Measurements from ENCODE around the gene BCAS3. TPM values are rescaled to one million over a fixed set of nuclear protein-coding genes. Genes with fewer than 3 reads are reported as not detected.

The BCAS3 gene
- total and polyA plus RNA-seq, 5 donors from 2014 or later = 29.7 to 59.1 (median 33.9) TPM

GRCh38 chr17:60900688-60901087, 223.0 kb downstream of the BCAS3 start:
- Mint-ChIP-seq H3K27ac (no peak overlapping the region), H3K27me3 (no peaks in the 10 kb centered on the region), H3K4me3 (no peak overlapping the region), H3K36me3 (peaks cover 24% of the 10 kb centered on the region), H3K4me1 (peaks cover 0 to 13% (median 2%) of the 10 kb centered on the region in 4 donors), H3K9me3 (peaks cover 2 to 15% (median 8%) of the 10 kb centered on the region in 7 donors)
- H3K36me3 ChIP-seq (ENCODE audit: control insufficient read depth, insufficient read depth, low read length) = peaks cover 4% of the 10 kb centered on the region
- no peaks in the 10 kb centered on the region for H3K27me3 ChIP-seq (ENCODE audit: control insufficient read depth, insufficient read depth, low read length)
- peaks cover 11 to 12% of the 10 kb centered on the region in 2 experiments for H3K9me3 ChIP-seq (ENCODE audit: control insufficient read depth in 2 of 2, low read length in 2 of 2)
- no peaks in the 10 kb centered on the region for H3K4me1 ChIP-seq (ENCODE audit: control insufficient read depth, insufficient read depth, low read length, poor library complexity, severe bottlenecking)
- no peak overlapping the region for H3K27ac ChIP-seq (ENCODE audit: insufficient read depth, low read length, poor library complexity, severe bottlenecking)
- ATAC-seq (ENCODE audit: low read depth in 2 of 2) (no peak), DNase-seq (no peak)
- H3K4me3 ChIP-seq (ENCODE audit: low read depth, low read length) = no peak overlapping the region

- Mint-ChIP-seq H3K4me1 (peaks cover 0 to 13% (median 2%) of the 10 kb centered on the region in 4 donors), H3K27me3 (no peaks in the 10 kb centered on the region), H3K9me3 (peaks cover 2 to 13% (median 8%) of the 10 kb centered on the region in 7 donors), H3K36me3 (peaks cover 25% of the 10 kb centered on the region), H3K4me3 (no peak overlapping the region), H3K27ac (no peak overlapping the region)
- peaks cover 4% of the 10 kb centered on the region for H3K36me3 ChIP-seq (ENCODE audit: control insufficient read depth, insufficient read depth, low read length)
- DNase-seq (no peak), ATAC-seq (ENCODE audit: low read depth in 2 of 2) (no peak)
- no peaks in the 10 kb centered on the region for H3K4me1 ChIP-seq (ENCODE audit: control insufficient read depth, insufficient read depth, low read length, poor library complexity, severe bottlenecking)
- H3K9me3 ChIP-seq (ENCODE audit: control insufficient read depth in 2 of 2, low read length in 2 of 2) = peaks cover 6 to 12% of the 10 kb centered on the region in 2 experiments
- no peak overlapping the region for H3K4me3 ChIP-seq (ENCODE audit: low read depth, low read length)
- no peak overlapping the region for H3K27ac ChIP-seq (ENCODE audit: insufficient read depth, low read length, poor library complexity, severe bottlenecking)
- H3K27me3 ChIP-seq (ENCODE audit: control insufficient read depth, insufficient read depth, low read length) = no peaks in the 10 kb centered on the region
These were observed 223.6 kb downstream of the BCAS3 start for GRCh38 chr17:60901242-60901641.

- Histone ChIP-seq H3K4me3 (ENCODE audit: low read depth, low read length) (no peak overlapping the region), H3K9me3 (ENCODE audit: control insufficient read depth in 2 of 2, low read length in 2 of 2) (peaks cover 5 to 8% of the 10 kb centered on the region in 2 experiments), H3K27ac (ENCODE audit: insufficient read depth, low read length, poor library complexity, severe bottlenecking) (no peak overlapping the region), H3K27me3 (ENCODE audit: control insufficient read depth, insufficient read depth, low read length) (no peaks in the 10 kb centered on the region), H3K4me1 (ENCODE audit: control insufficient read depth, insufficient read depth, low read length, poor library complexity, severe bottlenecking) (no peaks in the 10 kb centered on the region), H3K36me3 (ENCODE audit: control insufficient read depth, insufficient read depth, low read length) (peaks cover 4% of the 10 kb centered on the region)
- H3K4me1 Mint-ChIP-seq = peaks cover 0 to 9% (median 2%) of the 10 kb centered on the region in 4 donors
- H3K27ac Mint-ChIP-seq = no peak overlapping the region
- no peak for DNase-seq
- peaks cover under 1 to 10% (median 5%) of the 10 kb centered on the region in 7 donors for H3K9me3 Mint-ChIP-seq
- no peak overlapping the region for H3K4me3 Mint-ChIP-seq
- no peaks in the 10 kb centered on the region for H3K27me3 Mint-ChIP-seq
- peaks cover 20% of the 10 kb centered on the region for H3K36me3 Mint-ChIP-seq
- ATAC-seq (ENCODE audit: low read depth in 2 of 2) = no peak
These were observed 224.2 kb downstream of the BCAS3 start for GRCh38 chr17:60901806-60902205.

GRCh38 chr17:60902399-60902798, 224.7 kb downstream of the BCAS3 start:
- Histone ChIP-seq H3K27me3 (ENCODE audit: control insufficient read depth, insufficient read depth, low read length) (no peaks in the 10 kb centered on the region), H3K9me3 (ENCODE audit: control insufficient read depth in 2 of 2, low read length in 2 of 2) (peaks cover 0 to 2% of the 10 kb centered on the region in 2 experiments), H3K27ac (ENCODE audit: insufficient read depth, low read length, poor library complexity, severe bottlenecking) (no peak overlapping the region), H3K36me3 (ENCODE audit: control insufficient read depth, insufficient read depth, low read length) (peaks cover 4% of the 10 kb centered on the region), H3K4me1 (ENCODE audit: control insufficient read depth, insufficient read depth, low read length, poor library complexity, severe bottlenecking) (no peaks in the 10 kb centered on the region), H3K4me3 (ENCODE audit: low read depth, low read length) (no peak overlapping the region)
- H3K36me3 Mint-ChIP-seq = peaks cover 14% of the 10 kb centered on the region
- DNase-seq = no peak
- H3K9me3 Mint-ChIP-seq = peaks cover 0 to 5% (median under 1%) of the 10 kb centered on the region in 7 donors
- no peaks in the 10 kb centered on the region for H3K27me3 Mint-ChIP-seq
- H3K4me3 Mint-ChIP-seq = no peak overlapping the region
- ATAC-seq (ENCODE audit: low read depth in 2 of 2) = no peak
- H3K4me1 Mint-ChIP-seq = peaks cover 0 to 6% (median 2%) of the 10 kb centered on the region in 4 donors
- H3K27ac Mint-ChIP-seq = no peak overlapping the region

GRCh38 chr17:60904582-60904981, 226.9 kb downstream of the BCAS3 start:
- no peak for ATAC-seq (ENCODE audit: low read depth in 2 of 2)
- Histone ChIP-seq H3K27me3 (ENCODE audit: control insufficient read depth, insufficient read depth, low read length) (no peaks in the 10 kb centered on the region), H3K4me1 (ENCODE audit: control insufficient read depth, insufficient read depth, low read length, poor library complexity, severe bottlenecking) (no peaks in the 10 kb centered on the region), H3K27ac (ENCODE audit: insufficient read depth, low read length, poor library complexity, severe bottlenecking) (no peak overlapping the region), H3K9me3 (ENCODE audit: control insufficient read depth in 2 of 2, low read length in 2 of 2) (no peaks in the 10 kb centered on the region), H3K4me3 (ENCODE audit: low read depth, low read length) (no peak overlapping the region), H3K36me3 (ENCODE audit: control insufficient read depth, insufficient read depth, low read length) (peaks cover 4% of the 10 kb centered on the region)
- Mint-ChIP-seq H3K36me3 (peaks cover 14% of the 10 kb centered on the region), H3K27ac (no peak overlapping the region), H3K4me1 (peaks cover 0 to 1% (median 0%) of the 10 kb centered on the region in 4 donors), H3K27me3 (no peaks in the 10 kb centered on the region), H3K9me3 (no peaks in the 10 kb centered on the region), H3K4me3 (no peak overlapping the region)
- DNase-seq = no peak

GRCh38 chr17:60905709-60906108, 228.1 kb downstream of the BCAS3 start:
- H3K4me3 ChIP-seq (ENCODE audit: low read depth, low read length) = no peak overlapping the region
- no peaks in the 10 kb centered on the region for H3K27me3 ChIP-seq (ENCODE audit: control insufficient read depth, insufficient read depth, low read length)
- Mint-ChIP-seq H3K27ac (no peak overlapping the region), H3K4me3 (no peak overlapping the region), H3K9me3 (peaks cover 0 to 1% (median 0%) of the 10 kb centered on the region in 7 donors), H3K27me3 (no peaks in the 10 kb centered on the region), H3K4me1 (no peaks in the 10 kb centered on the region), H3K36me3 (peaks cover 15% of the 10 kb centered on the region)
- DNase-seq (no peak), ATAC-seq (ENCODE audit: low read depth in 2 of 2) (no peak)
- no peak overlapping the region for H3K27ac ChIP-seq (ENCODE audit: insufficient read depth, low read length, poor library complexity, severe bottlenecking)
- peaks cover 4% of the 10 kb centered on the region for H3K36me3 ChIP-seq (ENCODE audit: control insufficient read depth, insufficient read depth, low read length)
- H3K9me3 ChIP-seq (ENCODE audit: control insufficient read depth in 2 of 2, low read length in 2 of 2) = no peaks in the 10 kb centered on the region
- H3K4me1 ChIP-seq (ENCODE audit: control insufficient read depth, insufficient read depth, low read length, poor library complexity, severe bottlenecking) = no peaks in the 10 kb centered on the region

GRCh38 chr17:60908324-60908723, 230.7 kb downstream of the BCAS3 start:
- ATAC-seq (ENCODE audit: low read depth in 2 of 2) = no peak
- Histone ChIP-seq H3K36me3 (ENCODE audit: control insufficient read depth, insufficient read depth, low read length) (peaks cover 2% of the 10 kb centered on the region), H3K4me1 (ENCODE audit: control insufficient read depth, insufficient read depth, low read length, poor library complexity, severe bottlenecking) (no peaks in the 10 kb centered on the region), H3K27ac (ENCODE audit: insufficient read depth, low read length, poor library complexity, severe bottlenecking) (no peak overlapping the region), H3K27me3 (ENCODE audit: control insufficient read depth, insufficient read depth, low read length) (no peaks in the 10 kb centered on the region), H3K9me3 (ENCODE audit: control insufficient read depth in 2 of 2, low read length in 2 of 2) (no peaks in the 10 kb centered on the region), H3K4me3 (ENCODE audit: low read depth, low read length) (no peak overlapping the region)
- no peak for DNase-seq
- no peak overlapping the region for H3K27ac Mint-ChIP-seq
- H3K9me3 Mint-ChIP-seq = peaks cover 0 to 1% (median 0%) of the 10 kb centered on the region in 7 donors
- no peak overlapping the region for H3K4me3 Mint-ChIP-seq
- no peaks in the 10 kb centered on the region for H3K4me1 Mint-ChIP-seq
- H3K27me3 Mint-ChIP-seq = no peaks in the 10 kb centered on the region
- H3K36me3 Mint-ChIP-seq = peaks cover 22% of the 10 kb centered on the region

GRCh38 chr17:60909405-60909804, 231.8 kb downstream of the BCAS3 start:
- Mint-ChIP-seq H3K27me3 (no peaks in the 10 kb centered on the region), H3K4me3 (no peak overlapping the region), H3K9me3 (peaks cover 0 to 1% (median 0%) of the 10 kb centered on the region in 7 donors), H3K36me3 (peaks cover 20% of the 10 kb centered on the region), H3K4me1 (no peaks in the 10 kb centered on the region), H3K27ac (no peak overlapping the region)
- Histone ChIP-seq H3K9me3 (ENCODE audit: control insufficient read depth in 2 of 2, low read length in 2 of 2) (no peaks in the 10 kb centered on the region), H3K4me3 (ENCODE audit: low read depth, low read length) (no peak overlapping the region), H3K36me3 (ENCODE audit: control insufficient read depth, insufficient read depth, low read length) (no peaks in the 10 kb centered on the region), H3K4me1 (ENCODE audit: control insufficient read depth, insufficient read depth, low read length, poor library complexity, severe bottlenecking) (no peaks in the 10 kb centered on the region), H3K27me3 (ENCODE audit: control insufficient read depth, insufficient read depth, low read length) (no peaks in the 10 kb centered on the region), H3K27ac (ENCODE audit: insufficient read depth, low read length, poor library complexity, severe bottlenecking) (no peak overlapping the region)
- no peak for ATAC-seq (ENCODE audit: low read depth in 2 of 2)
- DNase-seq = no peak
